AG08395 (cell line): ENCODE data around the gene LDHAL6A.

ENCODE experiments used
- DNase-seq: peaks from one replicate; pipeline ENCODE4 v3.0.0; 2012; ENCODE audit warnings: mixed read lengths, low spot score

Gene LDHAL6A

GRCh38 chr11:18490736-18491485, 35.3 kb downstream of the LDHAL6A start:
- DNase-seq: no peak

- DNase-seq: no peak
Measured at GRCh38 chr11:18491924-18492323, 36.3 kb downstream of the LDHAL6A start.

- no peak for DNase-seq
Measured at GRCh38 chr11:18492888-18493287, 37.2 kb downstream of the LDHAL6A start.

- no peak for DNase-seq
Measured at GRCh38 chr11:18493310-18493709, 37.7 kb downstream of the LDHAL6A start.

GRCh38 chr11:18495271-18495670, 39.6 kb downstream of the LDHAL6A start:
- DNase-seq: no peak

- DNase-seq: no peak
Measured at GRCh38 chr11:18495703-18496102, 40.0 kb downstream of the LDHAL6A start.

GRCh38 chr11:18498039-18498438, 42.4 kb downstream of the LDHAL6A start:
- no peak for DNase-seq

GRCh38 chr11:18501629-18502028, 46.0 kb downstream of the LDHAL6A start:
- DNase-seq: no peak

GRCh38 chr11:18502352-18502751, 46.7 kb downstream of the LDHAL6A start:
- no peak for DNase-seq

GRCh38 chr11:18521122-18521521, 65.5 kb downstream of the LDHAL6A start:
- no peak for DNase-seq

- no peak for DNase-seq
Measured at GRCh38 chr11:18522388-18522787, 66.7 kb downstream of the LDHAL6A start.

GRCh38 chr11:18523084-18523483, 67.4 kb downstream of the LDHAL6A start:
- DNase-seq: no peak

GRCh38 chr11:18524248-18524647, 68.6 kb downstream of the LDHAL6A start:
- DNase-seq: no peak

- no peak for DNase-seq
Measured at GRCh38 chr11:18526130-18526520, 70.5 kb downstream of the LDHAL6A start.

- peak; percentile 95 for DNase-seq
Measured at GRCh38 chr11:18526521-18527296, 71.1 kb downstream of the LDHAL6A start, which contains the start of gene TSG101. TSS of gene TSG101 (minus strand) at chr11:18526942. CDS start at chr11:18526816, 126 bp downstream.

GRCh38 chr11:18527512-18527911, 71.9 kb downstream of the LDHAL6A start:
- peak; percentile 47 for DNase-seq
